DMS79 treated with DMSO at 0.1 percent for 48 hours (cell line): ENCODE data around the gene ZNF365.
"Not testable (repeated sequence)": the region's sequence is repeated elsewhere in the genome, so short reads cannot be mapped to it uniquely, and the experiment has no call there.

Experiments
- DNase-seq: peaks from one replicate; lab custom pipeline; 2025; lab: John Stamatoyannopoulos, UW

The ZNF365 gene

GRCh38 chr10:62373995-62374861, at the start of gene ZNF365:
ZNF365 (plus strand) TSS chr10:62374369; CDS start chr10:62376194, 1,825 bp downstream.
- no peak for DNase-seq

GRCh38 chr10:62326176-62326575, 48.0 kb upstream of the ZNF365 start:
- no peak for DNase-seq

- no peak for DNase-seq
Measured at GRCh38 chr10:62327885-62328284, 46.3 kb upstream of the ZNF365 start.

GRCh38 chr10:62330213-62330612, 44.0 kb upstream of the ZNF365 start:
- DNase-seq = no peak

GRCh38 chr10:62332406-62332805, 41.8 kb upstream of the ZNF365 start:
- DNase-seq = no peak

GRCh38 chr10:62333135-62333889, 40.9 kb upstream of the ZNF365 start:
- DNase-seq = no peak

DNA sequence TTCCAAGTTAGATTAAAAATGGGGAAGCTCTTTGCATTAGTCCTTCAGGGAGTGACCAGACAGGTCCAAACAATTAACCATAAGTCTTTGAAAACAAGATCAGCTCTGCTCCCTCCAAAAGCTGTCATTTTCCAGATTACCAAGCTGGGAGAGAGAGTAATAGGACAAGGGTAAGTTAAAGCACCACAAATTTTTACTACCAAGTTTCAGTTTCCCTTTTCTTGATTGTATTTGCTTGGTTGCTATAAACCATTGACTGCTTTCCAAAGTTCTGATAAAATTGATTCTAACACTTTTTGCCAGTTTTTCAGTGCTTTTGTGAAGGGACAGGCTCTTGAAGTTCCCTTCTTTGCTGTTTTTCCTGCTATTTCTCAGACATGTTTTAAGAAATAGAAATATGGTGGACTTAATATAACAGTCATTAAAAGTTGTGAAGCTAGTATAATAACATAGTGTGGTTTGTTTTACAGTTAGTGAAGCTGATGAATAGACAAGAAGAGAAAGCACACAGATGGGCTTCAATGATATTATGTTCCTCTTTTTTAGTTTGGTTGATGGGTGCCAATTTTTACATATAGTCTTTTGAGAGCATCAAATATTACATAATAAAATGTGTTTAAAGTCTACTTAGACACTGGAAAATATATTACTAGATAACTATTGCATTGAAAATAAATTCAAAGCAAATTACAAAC, 40.0 kb upstream of the ZNF365 start:
- DNase-seq = no peak

- no peak for DNase-seq
Measured at GRCh38 chr10:62335326-62335725, 38.8 kb upstream of the ZNF365 start.

DNA sequence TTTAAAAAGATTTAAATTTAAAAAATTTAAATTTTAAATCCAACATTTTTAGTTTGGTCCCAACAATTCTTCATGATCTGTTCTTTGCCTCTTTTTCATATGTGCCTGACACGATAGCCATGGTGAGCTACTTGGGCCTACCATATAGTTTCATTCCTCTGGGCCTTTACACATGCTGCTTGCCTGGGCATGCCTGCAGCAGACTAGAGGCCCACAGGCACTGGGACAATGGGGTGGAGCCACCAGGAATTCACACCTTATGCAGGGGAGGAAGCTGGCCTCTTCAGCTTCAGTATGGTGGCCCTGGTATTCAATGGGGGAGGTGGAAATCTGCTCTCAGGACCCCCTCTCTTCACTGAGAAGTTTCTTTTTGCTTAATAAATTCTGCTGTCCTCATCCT, 37.8 kb upstream of the ZNF365 start:
- no peak for DNase-seq

- DNase-seq = no peak
Measured at GRCh38 chr10:62341419-62341818, 32.8 kb upstream of the ZNF365 start.

DNA sequence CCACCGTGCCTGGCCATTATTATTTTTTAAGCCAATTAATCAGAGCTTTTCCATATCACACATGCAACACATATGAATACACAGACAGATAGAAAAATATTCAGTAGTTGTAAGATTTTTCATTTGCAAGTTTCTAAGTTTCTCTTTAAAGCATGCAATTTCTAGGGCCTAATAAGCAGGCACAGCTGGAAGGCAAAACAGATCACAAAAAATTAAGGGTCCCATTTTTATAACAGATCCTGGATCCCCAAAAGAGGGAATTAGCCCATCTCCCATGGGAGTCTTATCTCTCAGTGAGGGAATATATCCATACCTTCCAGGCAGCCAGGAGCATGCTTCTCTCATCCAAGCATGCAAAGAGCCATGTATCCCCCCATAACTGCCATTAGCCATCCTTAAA, 31.2 kb upstream of the ZNF365 start:
- DNase-seq = no peak

DNA sequence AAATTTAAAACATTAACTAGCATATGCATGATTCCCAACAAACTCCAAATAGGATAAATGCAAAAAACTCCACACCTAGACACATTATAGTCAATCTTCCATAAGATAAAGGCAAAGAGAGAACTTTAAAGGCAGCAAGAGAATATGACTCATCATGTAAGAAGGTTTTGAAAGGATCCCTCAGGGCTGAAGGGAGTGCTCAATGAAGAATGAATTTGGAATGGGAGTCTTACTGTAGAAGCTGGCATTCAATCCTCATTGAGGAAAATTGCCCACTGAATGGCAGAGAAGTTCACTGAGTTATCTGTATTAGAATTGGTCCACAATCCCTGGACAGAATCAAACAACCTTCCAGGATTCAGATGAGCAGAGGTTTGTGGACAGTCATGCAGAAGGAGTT, 26.1 kb upstream of the ZNF365 start:
- no peak for DNase-seq

GRCh38 chr10:62352356-62352970, 21.7 kb upstream of the ZNF365 start:
- DNase-seq = no peak

DNA sequence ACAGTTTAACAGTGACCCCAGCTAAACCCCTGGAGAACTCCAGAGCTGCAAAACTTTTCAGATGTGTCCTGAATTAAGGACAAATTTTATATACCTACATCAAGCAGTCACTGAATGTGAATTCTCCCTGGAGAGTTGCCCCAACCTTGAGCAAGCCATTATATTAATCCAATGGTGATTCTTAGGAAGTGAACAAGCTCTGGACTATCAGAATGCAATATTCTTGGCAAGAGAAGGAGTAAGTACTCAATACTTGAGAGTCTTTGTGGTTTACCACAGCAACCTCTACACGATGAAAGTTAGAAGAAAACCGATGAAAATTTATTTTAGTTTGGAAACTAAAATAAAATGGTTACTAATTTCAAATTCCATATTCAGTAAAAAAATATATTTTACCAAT, 19.3 kb upstream of the ZNF365 start:
- no peak for DNase-seq

GRCh38 chr10:62356447-62356846, 17.7 kb upstream of the ZNF365 start:
- no peak for DNase-seq

- DNase-seq = not testable (repeated sequence)
Measured at GRCh38 chr10:62358151-62358550, 16.0 kb upstream of the ZNF365 start.

- DNase-seq = no peak
Measured at GRCh38 chr10:62373639-62373994, 552 bp upstream of the ZNF365 start.

DNA sequence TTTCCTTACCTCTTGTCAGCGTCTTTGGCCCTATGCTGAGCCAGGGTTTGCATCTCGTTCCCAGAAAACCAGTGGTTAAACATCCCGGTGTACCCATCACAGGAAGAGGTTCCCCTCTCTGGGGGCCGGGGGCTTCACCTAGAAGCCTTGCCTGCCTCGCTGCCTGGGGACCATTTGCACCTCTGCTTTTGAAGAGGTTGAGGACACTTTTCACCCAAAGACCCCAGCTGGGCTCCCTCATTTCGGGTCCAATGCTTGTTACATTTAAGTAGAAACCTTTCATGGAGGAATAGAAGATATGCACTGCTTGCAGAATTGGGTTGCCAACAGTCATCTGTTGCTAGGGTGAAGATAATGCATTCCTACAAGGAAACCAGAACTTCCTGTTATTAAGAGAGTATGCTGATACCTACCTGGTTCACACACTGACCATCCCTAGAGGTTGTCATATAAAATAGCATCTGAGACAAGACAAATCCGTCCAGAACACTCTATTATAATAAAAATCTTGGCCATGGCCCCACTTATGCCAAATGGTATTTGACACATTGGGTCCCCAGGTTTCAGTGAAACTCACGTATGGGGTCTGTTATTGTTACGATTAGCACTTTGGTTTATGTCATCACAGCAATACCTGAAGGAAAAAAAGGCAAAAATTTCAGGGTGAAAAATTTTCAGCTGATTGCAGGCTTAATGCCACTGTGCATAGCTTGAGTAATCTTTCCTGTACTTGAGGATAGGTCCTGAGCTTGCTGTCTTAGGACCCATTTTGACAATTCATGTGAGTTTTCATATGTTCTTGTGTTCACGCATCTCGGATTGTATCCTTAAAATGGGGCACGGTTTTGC, 917 bp downstream of the ZNF365 start:
- DNase-seq = no peak

GRCh38 chr10:62376071-62377025, 2.2 kb downstream of the ZNF365 start:
- no peak for DNase-seq

- no peak for DNase-seq
Measured at GRCh38 chr10:62377026-62377415, 2.9 kb downstream of the ZNF365 start.
